GM10266 (cell line): ENCODE measurements around the gene TXLNA.
"Not testable (repeated sequence)": the region's sequence is repeated elsewhere in the genome, so short reads cannot be mapped to it uniquely, and the experiment has no call there.

ENCODE experiments used
- DNase-seq: peaks from one replicate; pipeline ENCODE4 v3.0.0; 2012; ENCODE audit errors: extremely low spot score
- TF ChIP-seq, protein P1 (sequence below): IDR thresholded peaks from 2 replicates; pipeline ENCODE4 v1.5.1; 2012; ENCODE audit warnings: mild to moderate bottlenecking, low read depth; ENCODE audit not compliant: control insufficient read depth, insufficient read depth; ENCODE audit errors: missing control alignments

Gene TXLNA

GRCh38 chr1:32151319-32151787 lies 28.1 kb upstream of the TXLNA start:
- no peak for DNase-seq
- TF ChIP-seq, protein P1, sequence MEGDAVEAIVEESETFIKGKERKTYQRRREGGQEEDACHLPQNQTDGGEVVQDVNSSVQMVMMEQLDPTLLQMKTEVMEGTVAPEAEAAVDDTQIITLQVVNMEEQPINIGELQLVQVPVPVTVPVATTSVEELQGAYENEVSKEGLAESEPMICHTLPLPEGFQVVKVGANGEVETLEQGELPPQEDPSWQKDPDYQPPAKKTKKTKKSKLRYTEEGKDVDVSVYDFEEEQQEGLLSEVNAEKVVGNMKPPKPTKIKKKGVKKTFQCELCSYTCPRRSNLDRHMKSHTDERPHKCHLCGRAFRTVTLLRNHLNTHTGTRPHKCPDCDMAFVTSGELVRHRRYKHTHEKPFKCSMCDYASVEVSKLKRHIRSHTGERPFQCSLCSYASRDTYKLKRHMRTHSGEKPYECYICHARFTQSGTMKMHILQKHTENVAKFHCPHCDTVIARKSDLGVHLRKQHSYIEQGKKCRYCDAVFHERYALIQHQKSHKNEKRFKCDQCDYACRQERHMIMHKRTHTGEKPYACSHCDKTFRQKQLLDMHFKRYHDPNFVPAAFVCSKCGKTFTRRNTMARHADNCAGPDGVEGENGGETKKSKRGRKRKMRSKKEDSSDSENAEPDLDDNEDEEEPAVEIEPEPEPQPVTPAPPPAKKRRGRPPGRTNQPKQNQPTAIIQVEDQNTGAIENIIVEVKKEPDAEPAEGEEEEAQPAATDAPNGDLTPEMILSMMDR = no peak

GRCh38 chr1:32159189-32159588 lies 20.3 kb upstream of the TXLNA start:
- DNase-seq = peak; percentile 36
- TF ChIP-seq, protein P1 = no peak

DNA sequence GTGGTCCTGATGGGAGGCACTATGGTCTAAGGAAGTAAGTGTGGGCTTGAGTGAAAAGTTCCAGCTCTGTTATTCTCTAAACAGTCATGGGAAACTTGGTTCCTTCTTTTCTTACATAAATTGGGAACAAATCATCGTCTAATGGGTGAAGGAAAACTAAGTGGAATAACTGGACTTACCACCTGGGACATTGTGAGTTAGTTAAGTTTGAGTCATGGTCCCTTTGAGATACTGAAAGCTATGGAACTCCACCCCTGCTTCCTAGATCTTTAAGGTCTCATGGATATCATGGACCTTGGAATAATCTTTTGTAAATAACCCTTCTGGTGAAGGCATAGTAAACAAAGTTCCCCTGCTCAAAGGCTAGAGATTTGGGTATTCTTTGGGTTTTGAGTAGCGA lies 16.1 kb upstream of the TXLNA start:
- no peak for DNase-seq
- TF ChIP-seq, protein P1 = no peak

- not testable (repeated sequence) for DNase-seq
These were observed 13.8 kb upstream of the TXLNA start for GRCh38 chr1:32165633-32166032.

DNA sequence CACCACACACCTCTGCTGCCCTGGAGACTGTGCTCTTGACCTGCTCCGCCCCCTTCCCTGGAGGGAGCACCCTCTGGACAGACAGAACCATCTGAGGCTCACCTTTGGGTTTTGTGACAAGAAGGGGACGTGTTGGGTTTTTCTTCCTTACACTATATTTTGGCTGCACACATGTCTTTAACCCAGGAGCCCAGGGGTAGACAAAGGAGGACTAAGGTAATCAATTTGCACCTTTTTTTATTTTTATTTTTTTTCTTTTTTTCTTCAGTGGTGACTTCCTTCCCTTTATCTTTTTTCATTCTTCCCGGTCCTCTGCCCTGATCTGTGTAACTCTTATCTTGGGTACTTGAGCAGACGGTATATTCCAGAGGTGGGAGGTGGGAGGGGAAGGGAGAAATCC lies 8.5 kb upstream of the TXLNA start:
- TF ChIP-seq, protein P1 = no peak
- DNase-seq = no peak

DNA sequence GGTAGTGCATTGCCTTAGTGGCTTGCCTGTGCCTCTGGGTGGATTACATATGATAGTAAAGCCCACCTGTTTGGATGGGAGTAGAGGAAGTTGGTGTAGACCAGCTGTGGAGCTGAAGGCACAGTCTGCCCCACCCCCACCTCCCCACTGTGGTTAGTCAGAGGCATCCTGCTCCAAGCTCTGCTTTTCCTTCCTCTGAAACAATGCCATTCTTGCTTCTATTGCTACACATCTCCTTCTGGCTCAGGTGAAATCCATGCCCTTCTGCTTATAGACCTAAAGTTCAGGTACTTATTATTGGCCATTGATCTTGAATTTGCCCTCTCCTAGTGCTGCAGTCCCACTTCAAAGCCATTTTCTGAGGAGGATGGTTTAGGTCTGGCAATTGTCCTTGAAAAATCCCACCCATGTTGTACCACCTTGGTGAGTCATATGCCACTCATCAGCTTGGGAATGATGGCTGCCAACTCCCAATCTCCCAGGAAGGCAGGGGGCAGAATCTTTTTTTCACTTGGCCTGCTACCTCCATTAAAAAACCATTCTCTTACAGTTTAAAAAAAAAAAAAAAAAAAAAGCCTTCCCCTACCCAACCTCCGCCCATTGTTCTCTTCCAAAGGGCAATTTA lies 6.7 kb upstream of the TXLNA start:
- DNase-seq = no peak
- TF ChIP-seq, protein P1 = no peak

- no peak for DNase-seq
- TF ChIP-seq, protein P1 = no peak
These were observed 889 bp upstream of the TXLNA start for GRCh38 chr1:32178380-32179192.
